Measurements from ENCODE around the gene ADAR. TPM values are rescaled to one million over a fixed set of nuclear protein-coding genes. Genes with fewer than 3 reads are reported as not detected.

ADAR gene
- total RNA-seq, 1 donor from 2014 or later, result 180 TPM

- Mint-ChIP-seq H3K4me1 (ENCODE audit: unreplicated experiment) (no peaks in the 10 kb centered on the region), H3K27ac (no peak overlapping the region), H3K27me3 (no peaks in the 10 kb centered on the region), H3K9me3 (no peaks in the 10 kb centered on the region), H3K36me3 (peaks cover 41% of the 10 kb centered on the region), H3K4me3 (no peak overlapping the region)
- TF ChIP-seq CTCF (conservative IDR thresholded peaks at IDR 0.05), result no peak
- no peak for DNase-seq (ENCODE audit: extremely low spot score, unreplicated experiment)
Measured at GRCh38 chr1:154586641-154587040, 21.3 kb downstream of the ADAR start.

- H3K4me1 Mint-ChIP-seq (ENCODE audit: unreplicated experiment), result no peaks in the 10 kb centered on the region
- no peaks in the 10 kb centered on the region for H3K9me3 Mint-ChIP-seq
- H3K27me3 Mint-ChIP-seq, result no peaks in the 10 kb centered on the region
- H3K4me3 Mint-ChIP-seq, result no peak overlapping the region
- DNase-seq (ENCODE audit: extremely low spot score, unreplicated experiment), result no peak
- no peak for TF ChIP-seq CTCF (conservative IDR thresholded peaks at IDR 0.05)
- H3K36me3 Mint-ChIP-seq, result peaks cover 41% of the 10 kb centered on the region
- H3K27ac Mint-ChIP-seq, result no peak overlapping the region
Measured at GRCh38 chr1:154586231-154586630, 21.8 kb downstream of the ADAR start.

GRCh38 chr1:154584267-154584994 is 23.6 kb downstream of the ADAR start:
- no peak for DNase-seq (ENCODE audit: extremely low spot score, unreplicated experiment)
- Mint-ChIP-seq H3K4me3 (no peak overlapping the region), H3K27me3 (no peaks in the 10 kb centered on the region), H3K4me1 (ENCODE audit: unreplicated experiment) (no peaks in the 10 kb centered on the region), H3K36me3 (peaks cover 44% of the 10 kb centered on the region), H3K9me3 (no peaks in the 10 kb centered on the region), H3K27ac (peak overlapping the region; percentile 92)
- TF ChIP-seq CTCF (conservative IDR thresholded peaks at IDR 0.05), result no peak

- H3K9me3 Mint-ChIP-seq, result no peaks in the 10 kb centered on the region
- no peaks in the 10 kb centered on the region for H3K27me3 Mint-ChIP-seq
- H3K4me1 Mint-ChIP-seq (ENCODE audit: unreplicated experiment), result no peaks in the 10 kb centered on the region
- peaks cover 42% of the 10 kb centered on the region for H3K36me3 Mint-ChIP-seq
- TF ChIP-seq CTCF (conservative IDR thresholded peaks at IDR 0.05), result no peak
- DNase-seq (ENCODE audit: extremely low spot score, unreplicated experiment), result no peak
- no peak overlapping the region for H3K4me3 Mint-ChIP-seq
- no peak overlapping the region for H3K27ac Mint-ChIP-seq
Measured at GRCh38 chr1:154583773-154584172, 24.2 kb downstream of the ADAR start.

- Mint-ChIP-seq H3K27me3 (no peaks in the 10 kb centered on the region), H3K4me1 (ENCODE audit: unreplicated experiment) (no peaks in the 10 kb centered on the region), H3K9me3 (no peaks in the 10 kb centered on the region), H3K4me3 (no peak overlapping the region), H3K36me3 (peaks cover 37% of the 10 kb centered on the region), H3K27ac (no peak overlapping the region)
- no peak for TF ChIP-seq CTCF (conservative IDR thresholded peaks at IDR 0.05)
- no peak for DNase-seq (ENCODE audit: extremely low spot score, unreplicated experiment)
Measured at GRCh38 chr1:154582885-154583284, 25.1 kb downstream of the ADAR start.

All from type B pancreatic cell (in vitro differentiated cells).